HPDE6-E6E7 (cell line): ENCODE results near the gene CFB.

Source experiments
- DNase-seq: peaks from one replicate; pipeline ENCODE4 v3.0.0; 2011; ENCODE audit warnings: missing footprints; ENCODE audit errors: extremely low spot score

CFB gene

DNA sequence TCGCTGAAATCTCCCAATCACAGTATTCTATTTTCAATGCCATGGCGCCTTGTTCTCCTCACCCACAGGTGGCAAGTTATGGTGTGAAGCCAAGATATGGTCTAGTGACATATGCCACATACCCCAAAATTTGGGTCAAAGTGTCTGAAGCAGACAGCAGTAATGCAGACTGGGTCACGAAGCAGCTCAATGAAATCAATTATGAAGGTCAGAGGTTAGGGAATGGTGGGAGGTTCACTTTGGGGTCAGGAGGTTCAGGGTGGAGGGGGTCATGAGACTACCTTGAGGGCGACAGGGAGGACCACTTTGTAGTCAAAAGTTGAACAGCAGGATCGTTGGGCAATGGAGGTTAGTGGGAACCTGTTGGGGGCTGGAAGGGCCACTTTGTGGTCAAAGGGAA is 2.4 kb downstream of the CFB start:
- no peak for DNase-seq

DNA sequence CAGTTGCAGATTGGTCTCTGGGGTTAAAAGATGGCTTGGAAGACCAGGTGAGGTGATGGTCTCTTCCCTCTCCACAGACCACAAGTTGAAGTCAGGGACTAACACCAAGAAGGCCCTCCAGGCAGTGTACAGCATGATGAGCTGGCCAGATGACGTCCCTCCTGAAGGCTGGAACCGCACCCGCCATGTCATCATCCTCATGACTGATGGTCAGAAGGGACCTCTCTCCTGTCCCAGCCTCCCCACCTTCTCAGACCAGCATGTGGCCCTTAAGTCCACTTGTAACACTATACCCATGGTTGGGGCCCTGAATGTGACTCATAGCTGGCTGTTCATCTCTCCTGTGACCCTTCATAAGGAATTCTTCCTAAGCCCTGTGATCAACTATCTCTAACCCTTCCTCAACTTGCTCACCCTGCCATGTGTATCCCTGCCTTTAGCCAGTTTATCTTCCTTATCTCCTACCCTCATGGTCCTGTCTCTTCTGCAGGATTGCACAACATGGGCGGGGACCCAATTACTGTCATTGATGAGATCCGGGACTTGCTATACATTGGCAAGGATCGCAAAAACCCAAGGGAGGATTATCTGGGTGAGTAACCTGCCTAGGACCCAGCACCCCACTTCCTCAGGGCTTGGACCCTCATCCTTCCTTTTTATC is 3.0 kb downstream of the CFB start:
- peak; percentile 37 for DNase-seq

DNA sequence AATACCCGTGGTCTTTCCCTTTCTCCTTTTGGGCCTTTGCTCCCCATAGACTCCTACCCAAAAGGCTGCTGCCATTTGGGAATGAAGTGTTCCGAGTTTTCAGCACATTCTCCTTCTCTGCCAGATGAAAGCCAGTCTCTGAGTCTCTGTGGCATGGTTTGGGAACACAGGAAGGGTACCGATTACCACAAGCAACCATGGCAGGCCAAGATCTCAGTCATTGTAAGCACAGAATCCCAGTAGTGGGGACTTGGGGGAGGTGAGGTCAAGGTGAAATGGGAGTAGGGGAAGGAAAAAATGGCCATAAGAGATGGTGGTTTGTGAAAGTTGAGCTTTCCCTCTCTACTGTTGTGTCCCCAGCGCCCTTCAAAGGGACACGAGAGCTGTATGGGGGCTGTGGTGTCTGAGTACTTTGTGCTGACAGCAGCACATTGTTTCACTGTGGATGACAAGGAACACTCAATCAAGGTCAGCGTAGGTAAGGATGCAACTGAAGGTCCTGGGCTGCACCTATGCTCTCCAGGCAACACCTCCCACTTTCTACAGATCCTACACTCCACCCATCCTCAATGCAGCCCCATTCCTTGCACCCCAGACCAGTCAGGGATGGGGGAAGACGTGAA is 4.1 kb downstream of the CFB start:
- DNase-seq: no peak

DNA sequence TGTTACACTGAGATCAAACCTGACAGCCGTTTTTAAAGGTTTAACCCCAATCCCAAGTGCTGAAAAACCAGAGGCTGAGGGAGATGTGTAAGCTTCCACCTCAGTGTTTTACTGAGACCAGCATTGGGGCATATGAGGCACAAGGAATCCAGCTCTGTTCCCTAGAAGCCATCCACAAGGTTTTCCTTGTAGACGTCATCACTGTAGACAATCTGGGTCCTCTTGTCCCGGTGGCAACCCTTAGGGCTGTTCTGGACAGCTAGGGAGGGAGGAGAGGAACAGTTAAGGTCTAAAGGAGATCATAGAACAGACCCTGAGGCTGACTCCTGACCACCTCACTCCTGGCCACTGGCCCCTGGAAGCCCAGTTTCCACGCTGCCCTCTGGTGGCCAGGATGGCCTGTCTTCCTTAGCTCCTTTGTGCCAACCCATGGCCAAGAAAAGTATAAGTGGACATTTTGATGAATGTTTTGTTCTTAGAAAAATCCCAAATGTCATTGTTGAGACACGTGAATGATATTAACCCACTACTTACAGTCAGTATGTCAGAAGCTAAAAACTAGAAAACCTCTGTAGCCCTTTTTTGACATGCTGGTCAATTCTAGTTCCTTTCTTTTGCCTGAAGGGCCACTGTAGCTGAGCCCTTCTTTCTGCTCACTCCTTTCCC is 6.4 kb downstream of the CFB start:
- no peak for DNase-seq

DNA sequence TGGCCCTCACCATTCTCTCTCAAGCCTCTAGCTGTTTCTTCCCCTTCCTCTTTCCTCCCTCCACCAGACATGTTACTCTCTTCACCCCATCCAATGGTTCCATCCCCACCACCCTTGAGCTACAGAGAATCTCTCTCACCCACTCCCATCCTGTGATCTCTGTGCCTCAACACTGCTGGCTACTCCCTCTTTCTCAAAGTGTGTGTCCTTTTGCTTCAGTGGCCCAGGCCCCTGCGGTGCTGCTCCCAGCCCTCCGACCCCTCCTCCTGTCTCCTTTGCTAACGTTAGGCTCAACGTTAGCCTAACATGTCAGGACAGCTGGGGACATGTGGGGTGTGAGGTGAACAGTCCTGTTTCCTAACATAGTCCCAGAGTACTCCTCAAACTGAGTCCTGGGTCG is 7.0 kb downstream of the CFB start:
- no peak for DNase-seq

DNA sequence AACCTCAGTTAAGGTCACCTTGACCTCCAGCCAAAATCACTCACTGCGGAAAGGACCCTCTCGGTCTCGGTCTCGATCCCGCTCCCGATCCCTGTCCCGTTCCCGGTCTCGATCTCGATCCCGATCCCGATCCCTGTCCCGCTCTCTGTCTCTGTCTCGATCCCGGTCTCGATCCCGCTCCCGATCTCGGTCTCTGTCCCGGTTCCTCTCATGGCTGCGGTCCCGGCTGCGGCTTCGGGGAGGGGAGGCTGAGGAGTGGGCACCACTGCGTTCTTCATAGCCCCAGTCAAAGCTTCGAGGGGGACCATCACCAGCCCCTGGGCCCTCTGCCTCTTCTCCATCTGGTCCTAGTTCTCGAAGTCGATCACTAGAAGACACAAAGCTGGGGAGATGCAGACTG is 8.6 kb downstream of the CFB start:
- DNase-seq: no peak

DNA sequence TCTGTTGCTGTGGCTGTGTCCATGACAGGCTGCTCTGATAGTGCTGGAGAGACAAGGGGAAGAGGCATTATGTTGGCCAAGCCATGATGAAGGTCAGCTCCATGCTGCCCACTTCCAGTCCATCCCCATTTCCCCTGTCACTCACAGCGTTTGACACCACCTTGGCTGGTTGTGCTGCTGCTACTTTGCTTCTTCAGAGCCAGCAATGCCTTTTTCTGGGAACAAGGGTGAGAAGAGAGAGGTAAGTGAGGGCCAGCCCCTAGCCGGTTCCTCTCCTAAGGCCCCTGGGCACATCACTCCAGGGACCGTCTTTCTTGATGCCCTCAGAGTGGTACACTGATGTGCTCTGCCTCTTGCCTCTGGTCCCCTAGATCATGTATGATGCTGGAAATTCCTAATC is 10.9 kb downstream of the CFB start:
- DNase-seq: no peak

DNA sequence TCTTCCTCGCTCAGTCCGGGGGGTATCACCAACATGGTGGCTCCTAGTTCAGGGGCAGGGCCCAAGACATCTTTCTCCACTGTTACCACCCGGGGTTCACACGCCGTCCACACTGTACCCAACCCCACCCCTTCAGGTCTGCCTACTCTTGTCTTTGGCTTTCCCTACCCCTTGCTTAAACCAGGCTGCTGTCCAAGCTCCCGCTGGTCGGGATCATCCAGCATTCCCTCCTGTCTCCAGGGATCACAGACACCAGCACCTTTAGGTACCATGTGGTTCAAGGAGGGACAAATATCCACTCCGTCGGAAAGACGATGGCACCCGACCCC is 12.5 kb downstream of the CFB start:
- no peak for DNase-seq

DNA sequence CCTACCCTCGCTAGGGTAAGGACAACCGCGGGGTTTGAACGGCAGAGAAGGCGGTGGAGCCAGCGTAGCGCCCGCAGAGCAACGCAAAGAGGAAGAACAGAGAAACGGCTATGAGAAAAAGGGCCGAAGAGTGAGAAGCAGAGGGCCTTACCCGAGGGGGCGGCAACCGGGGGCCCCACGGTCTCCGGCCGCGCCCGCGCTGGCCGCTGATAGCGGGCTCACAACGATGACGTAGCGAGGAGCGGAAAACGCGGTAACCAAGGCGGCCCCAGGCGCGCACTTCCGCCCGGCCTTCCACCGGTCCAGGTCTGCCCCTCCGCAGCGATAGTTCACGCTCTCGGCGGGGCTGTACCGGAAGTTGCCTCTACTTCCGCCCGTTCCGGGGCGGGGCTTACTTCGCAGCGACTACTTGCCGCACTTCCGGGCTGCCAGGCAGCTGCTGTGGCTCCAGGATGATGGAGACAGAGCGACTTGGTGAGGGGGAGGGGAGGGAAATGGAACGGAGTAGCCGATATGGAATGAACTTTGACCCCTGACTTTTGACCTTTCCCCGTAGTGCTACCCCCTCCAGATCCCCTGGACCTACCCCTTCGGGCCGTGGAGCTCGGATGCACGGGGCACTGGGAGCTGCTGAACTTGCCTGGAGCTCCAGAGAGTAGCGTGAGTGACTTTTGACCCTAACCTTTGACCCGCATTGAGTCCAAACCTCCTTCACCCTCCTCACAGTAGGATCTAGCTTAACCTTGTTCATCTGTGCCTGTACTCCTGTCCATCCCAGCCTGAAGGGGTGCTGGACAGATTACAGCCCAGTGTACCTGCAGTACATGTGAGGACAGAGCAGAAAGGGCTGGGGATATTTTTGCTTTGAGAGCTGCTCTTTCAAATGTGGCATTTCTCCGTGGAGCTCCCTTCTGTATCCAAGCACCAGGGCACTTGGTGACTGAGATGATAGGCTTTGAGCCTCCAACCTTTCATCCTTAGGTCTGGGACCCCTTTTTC is 13.1 kb downstream of the CFB start, which contains the start of the genes NELFE and SKIC2:
TSS of gene NELFE (minus strand) at position 231 of the 999 bp plus-strand sequence. CDS start 525 bp downstream, outside the sequence.
TSS of gene SKIC2 (plus strand) at position 435 of the 999 bp plus-strand sequence. CDS start at position 453, 18 bp downstream.
- DNase-seq: peak; percentile 99

DNA sequence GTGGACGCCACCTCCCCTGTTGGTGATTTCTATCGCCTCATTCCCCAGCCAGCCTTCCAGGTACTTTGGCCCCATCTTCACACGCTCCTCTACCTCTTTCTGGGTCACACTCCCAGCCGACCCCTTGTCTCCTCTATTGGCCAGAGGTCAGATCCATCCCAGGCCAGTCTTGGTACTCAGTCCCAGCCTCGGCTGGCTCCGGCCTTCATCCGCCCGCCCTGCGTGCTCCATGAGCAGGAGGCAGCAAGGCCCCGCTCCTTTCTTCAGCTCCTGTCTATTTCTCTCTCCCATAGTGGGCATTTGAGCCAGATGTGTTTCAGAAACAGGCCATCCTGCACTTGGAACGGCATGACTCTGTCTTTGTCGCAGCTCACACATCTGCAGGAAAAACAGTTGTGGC is 15.7 kb downstream of the CFB start:
- no peak for DNase-seq

DNA sequence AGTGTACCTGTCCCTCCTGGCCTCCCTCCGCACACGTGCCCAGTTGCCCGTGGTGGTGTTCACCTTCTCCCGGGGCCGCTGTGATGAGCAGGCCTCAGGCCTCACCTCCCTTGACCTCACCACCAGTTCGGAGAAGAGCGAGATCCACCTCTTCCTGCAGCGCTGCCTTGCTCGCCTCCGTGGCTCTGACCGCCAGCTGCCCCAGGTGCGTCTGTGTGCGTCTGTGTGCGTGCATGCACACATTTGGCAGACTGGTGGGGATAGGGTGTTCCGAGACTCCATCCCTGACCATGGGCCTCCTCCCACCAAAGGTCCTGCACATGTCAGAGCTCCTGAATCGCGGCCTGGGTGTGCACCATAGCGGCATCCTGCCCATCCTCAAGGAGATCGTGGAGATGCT is 18.0 kb downstream of the CFB start:
- DNase-seq: no peak

DNA sequence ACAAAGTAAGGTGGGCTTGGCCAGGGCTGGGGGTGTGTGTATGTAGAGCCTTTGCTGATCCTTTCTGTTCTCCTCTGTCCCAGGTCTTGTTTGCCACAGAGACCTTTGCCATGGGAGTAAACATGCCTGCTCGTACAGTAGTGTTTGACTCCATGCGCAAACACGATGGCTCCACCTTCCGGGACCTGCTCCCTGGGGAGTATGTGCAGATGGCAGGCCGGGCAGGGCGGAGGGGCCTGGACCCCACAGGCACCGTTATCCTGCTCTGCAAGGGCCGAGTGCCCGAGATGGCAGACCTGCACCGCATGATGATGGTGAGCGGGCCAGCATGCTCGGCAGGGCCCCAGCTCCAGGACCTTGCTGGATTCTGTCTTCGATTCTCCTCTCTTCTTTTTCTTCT is 19.8 kb downstream of the CFB start:
- no peak for DNase-seq

DNA sequence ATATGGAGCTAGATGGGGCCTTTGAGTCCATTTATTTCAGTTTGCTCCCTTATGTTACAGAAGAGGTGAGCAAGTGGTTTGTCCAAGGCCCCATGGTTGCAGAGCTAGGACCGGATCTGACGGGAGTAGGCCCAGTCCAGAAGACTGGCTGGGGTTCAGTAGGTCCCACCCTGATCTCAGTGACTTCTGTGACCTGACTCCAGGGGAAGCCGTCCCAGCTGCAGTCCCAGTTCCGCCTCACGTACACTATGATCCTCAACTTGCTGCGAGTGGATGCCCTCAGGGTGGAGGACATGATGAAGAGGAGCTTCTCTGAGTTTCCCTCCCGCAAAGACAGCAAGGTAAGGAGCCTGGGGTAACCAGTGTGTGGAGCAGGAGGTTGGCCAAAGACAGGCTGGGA is 20.6 kb downstream of the CFB start:
- DNase-seq: no peak

DNA sequence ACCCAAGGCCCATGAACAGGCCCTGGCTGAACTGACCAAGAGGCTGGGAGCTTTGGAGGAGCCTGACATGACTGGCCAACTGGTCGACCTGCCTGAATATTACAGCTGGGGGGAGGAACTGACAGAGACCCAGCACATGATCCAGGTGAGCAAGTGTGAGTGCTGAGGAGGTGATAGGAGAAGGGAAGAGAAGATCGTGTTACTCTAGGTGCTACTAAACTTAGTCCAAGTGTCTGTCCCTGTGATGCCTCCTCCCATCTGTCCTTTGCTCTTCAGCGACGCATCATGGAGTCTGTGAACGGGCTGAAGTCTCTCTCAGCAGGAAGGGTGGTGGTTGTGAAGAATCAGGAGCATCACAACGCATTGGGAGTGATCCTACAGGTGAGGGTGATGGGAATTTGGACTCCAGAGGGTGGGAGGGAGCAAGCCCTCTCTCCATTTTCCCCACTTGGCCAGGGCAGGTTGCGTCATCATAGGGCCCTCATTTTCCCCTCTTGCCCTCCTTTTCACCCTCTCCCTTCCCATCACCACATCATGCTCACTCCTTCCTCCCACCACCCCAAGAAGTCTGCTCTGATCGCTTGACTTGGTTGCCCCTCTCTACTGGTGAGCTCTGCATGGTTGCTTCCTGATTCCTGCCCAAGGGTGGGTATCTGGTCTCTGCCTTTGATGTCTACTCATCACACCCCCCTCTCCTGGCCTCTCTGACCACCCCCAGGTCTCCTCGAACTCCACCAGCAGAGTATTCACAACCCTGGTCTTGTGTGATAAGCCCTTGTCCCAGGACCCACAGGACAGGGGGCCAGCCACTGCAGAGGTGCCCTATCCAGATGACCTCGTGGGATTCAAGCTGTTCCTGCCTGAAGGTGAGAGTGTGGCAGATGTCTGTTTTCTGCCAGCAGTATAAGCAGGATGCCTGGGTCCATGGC is 21.4 kb downstream of the CFB start:
- DNase-seq: no peak

DNA sequence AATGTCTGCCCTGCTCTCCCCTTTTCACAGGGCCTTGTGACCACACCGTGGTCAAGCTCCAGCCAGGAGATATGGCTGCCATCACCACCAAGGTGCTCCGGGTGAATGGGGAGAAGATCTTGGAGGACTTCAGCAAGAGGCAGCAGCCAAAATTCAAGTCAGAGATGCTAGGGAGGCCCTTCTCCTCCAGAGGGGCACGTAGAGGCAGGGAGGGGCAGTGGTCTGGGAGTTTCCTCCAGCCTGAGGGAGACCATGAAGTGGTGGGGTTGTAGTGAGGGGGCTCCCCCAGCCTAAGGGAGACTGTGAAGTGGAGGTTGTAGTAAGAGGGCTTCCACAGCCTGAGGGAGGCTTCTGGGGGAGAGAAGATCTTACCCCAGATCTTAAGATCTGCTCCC is 22.0 kb downstream of the CFB start:
- DNase-seq: no peak

DNA sequence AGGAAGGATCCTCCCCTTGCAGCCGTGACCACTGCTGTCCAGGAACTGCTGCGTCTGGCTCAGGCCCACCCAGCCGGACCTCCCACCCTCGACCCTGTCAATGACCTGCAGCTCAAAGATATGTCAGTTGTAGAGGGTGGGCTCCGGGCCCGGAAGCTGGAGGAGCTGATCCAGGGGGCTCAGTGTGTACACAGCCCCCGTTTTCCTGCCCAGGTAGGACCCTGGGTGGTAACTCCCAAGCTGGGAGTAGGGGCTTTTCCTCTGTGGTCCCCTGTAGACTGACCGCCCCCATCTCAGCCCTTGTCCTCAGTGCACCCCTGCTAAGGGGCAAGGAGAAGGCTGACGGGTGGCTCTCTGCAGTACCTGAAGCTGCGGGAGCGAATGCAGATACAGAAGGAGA is 22.4 kb downstream of the CFB start:
- DNase-seq: no peak

DNA sequence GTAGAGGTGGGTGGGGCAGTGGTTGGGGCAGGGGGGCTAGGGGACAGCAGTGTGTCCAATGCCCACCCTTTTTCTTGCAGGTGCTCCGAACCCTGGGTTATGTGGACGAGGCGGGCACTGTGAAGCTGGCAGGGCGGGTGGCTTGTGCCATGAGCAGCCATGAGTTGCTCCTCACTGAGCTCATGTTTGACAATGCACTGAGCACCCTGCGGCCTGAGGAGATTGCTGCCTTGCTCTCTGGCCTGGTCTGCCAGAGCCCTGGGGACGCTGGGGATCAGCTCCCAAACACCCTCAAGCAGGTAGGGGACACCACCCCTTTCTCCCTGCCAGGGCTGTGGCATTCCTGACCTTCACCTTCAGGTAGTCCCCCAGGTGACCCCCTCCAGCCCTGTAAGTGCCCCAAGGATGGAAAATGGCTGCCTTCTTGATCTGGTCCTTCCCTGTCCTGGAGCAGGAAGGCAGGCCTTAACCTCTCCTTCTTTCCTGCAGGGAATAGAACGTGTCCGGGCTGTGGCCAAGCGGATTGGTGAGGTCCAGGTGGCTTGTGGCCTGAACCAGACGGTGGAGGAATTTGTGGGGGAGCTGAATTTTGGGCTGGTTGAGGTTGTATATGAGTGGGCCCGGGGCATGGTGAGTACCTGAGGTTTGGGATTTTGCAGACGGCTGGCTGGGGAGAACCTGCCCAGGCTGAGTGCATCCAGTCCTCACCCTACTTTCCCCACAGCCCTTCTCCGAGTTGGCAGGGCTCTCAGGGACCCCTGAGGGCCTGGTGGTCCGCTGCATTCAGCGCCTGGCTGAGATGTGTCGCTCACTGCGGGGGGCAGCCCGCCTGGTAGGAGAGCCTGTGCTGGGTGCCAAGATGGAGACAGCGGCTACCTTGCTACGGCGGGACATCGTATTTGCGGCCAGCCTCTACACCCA is 23.2 kb downstream of the CFB start:
- no peak for DNase-seq

DNA sequence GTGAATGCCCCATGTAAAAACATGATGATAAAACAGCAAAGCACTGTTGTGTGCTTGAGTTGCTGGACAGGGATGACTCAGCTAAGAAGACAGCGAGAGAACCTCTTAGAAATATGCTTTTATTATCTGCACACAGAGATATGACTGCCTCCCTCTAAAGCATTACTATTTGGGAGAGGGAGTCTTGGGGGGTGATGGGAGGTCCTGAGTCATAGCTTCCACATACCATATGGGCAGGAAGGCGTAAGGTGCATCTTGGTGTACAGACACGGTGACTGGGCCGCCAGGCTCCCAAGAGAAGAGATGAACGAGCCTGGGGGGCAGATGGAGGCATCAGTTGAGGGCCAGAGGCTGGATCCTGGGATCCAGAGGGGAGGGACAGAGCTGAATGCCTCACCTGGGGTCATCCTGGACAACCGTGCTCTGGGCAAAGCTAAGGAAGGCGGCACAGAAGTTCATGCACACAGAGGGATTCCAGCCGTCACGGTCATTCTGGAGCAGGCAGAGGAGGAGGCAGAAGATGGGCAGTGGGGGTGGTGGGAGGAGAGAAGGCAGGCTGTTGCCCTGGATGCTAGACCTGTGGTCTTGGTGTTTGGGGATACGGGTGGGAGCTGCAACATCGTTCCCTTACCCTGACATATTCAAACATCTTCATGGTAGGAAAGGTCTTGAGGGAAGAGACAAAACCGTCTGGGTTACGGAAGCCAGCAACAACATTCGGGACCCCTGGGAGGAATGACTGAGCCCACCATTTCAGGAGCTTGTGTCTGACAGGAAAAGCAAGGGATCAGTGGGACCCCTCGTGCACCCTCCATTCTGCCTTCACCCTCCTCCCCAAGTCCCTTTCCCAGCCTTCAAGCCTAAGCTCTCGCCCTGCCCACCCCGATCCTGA is 24.1 kb downstream of the CFB start:
- DNase-seq: no peak
